ENCODE data around the gene C3orf20.

GRCh38 chr3:14750650-14751049, 75.7 kb downstream of the C3orf20 start:
- TF ChIP-seq CTCF (IDR thresholded peaks at IDR 0.05) (no peak), POLR2A (IDR thresholded peaks at IDR 0.05) (no peak)
